ENCODE data around the gene HDAC4.

HDAC4 gene

DNA sequence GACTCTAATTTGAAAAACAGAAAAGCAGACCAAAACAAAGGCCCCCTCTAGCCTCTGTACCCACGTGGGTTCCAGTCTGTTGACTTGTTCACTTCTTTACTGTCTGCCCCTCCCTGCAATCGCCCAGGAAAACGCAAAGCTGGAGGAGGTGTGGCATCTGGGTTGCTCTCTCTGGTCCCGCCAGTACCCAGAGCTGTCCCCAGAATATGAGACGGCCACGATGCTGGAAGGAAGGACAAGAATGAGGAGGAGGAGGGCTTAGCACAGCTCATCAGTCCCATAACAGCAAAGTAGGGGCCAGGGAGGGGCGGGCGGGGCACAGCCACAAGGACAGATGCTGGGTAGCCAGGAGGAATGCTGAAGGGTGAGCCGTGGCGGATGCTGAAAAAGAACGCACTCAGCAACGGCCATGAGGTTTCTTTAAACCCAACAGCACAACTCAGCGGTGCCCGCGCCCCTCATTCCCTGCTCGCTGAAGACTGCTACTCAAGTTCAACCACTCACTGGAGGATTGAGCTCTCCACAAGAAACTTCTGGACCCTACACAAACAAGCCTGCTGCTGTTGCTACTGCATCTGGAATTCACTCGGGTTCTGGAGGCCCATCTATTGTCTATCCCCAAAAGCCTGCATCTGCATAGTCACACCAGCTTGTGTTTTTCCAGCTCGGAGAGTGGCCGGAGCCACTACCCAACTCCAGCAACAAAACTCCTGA lies 187.7 kb downstream of the HDAC4 start:
- DNase-seq: no peak

GRCh38 chr2:239212121-239212928 lies 188.5 kb downstream of the HDAC4 start:
- DNase-seq: peak in 1 of 2 donors; percentile 5

DNA sequence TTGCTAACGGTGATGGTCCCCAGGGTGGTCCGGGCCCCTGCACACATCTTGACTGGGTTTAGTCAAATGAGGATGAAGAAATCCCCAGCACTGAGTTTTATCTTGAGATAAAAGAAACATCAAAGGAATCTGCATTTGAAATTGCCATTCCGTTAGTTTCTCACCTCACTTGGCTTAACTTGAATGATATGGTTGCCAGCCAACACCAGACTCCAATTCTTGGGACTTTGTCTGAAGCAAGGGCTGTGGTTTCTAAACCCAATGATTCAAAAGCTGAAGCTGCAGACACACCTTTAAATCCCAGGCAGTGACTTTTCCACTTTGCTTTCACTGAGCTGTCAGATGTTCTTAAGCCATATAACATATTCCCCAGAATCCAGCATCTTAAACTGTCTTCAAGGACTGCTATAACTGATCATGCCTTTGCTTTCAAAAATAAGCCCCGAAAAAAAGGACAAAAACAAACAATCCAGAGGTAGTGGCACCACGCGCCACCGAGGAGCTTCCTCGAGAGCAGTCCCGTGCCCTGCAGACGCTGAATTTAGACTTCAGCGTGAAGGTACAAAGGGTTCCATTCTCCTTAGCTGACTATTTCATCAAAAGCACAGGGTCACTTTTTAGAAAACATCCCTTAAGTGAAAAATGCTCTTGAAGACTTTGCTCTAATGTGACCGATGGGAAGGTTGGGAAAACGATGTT lies 189.3 kb downstream of the HDAC4 start:
- peak in 1 of 2 donors; percentile 1 for DNase-seq

DNA sequence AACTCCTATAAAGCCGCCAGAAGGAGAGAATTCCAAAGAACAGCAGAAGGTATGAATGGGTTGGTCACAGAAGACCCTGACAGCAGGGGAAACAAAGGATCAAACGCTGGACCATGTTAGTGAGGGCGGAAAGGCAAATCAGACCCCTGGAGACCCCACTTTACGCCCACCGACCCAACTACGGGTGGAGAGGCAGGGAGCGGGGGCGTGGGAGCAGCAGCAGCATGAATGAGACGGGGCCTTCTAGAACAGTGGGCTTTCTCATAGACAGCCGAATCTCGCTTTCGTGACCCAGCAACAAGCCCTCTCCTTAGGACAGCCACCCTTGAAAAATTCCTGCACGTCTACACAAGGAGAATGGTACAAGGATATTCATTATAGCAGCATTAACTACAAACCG lies 191.0 kb downstream of the HDAC4 start:
- DNase-seq: no peak

- DNase-seq: no peak
These were observed 192.2 kb downstream of the HDAC4 start for GRCh38 chr2:239208465-239209180.

DNA sequence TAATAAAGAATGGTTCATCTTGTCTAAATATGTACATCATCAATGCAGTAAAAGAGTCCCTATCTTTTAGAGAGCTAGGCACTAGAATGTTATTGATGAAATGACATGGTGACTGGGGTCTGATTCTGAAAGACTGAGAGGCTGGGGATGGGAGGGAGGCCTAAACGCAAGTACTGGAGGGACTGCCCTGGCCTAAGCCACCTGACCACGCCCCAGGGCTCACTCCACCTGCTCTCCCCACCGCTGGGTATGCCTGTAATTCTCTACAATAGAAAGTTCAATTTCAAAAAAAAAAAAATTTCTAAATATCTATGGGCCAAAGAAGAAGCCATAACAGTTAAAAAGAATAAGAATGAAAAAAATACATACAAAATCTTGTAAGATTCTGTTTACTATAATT lies 194.0 kb downstream of the HDAC4 start:
- no peak for DNase-seq

- DNase-seq: no peak
These were observed 194.8 kb downstream of the HDAC4 start for GRCh38 chr2:239206042-239206441.

GRCh38 chr2:239204876-239205468 lies 195.8 kb downstream of the HDAC4 start:
- DNase-seq: no peak

DNA sequence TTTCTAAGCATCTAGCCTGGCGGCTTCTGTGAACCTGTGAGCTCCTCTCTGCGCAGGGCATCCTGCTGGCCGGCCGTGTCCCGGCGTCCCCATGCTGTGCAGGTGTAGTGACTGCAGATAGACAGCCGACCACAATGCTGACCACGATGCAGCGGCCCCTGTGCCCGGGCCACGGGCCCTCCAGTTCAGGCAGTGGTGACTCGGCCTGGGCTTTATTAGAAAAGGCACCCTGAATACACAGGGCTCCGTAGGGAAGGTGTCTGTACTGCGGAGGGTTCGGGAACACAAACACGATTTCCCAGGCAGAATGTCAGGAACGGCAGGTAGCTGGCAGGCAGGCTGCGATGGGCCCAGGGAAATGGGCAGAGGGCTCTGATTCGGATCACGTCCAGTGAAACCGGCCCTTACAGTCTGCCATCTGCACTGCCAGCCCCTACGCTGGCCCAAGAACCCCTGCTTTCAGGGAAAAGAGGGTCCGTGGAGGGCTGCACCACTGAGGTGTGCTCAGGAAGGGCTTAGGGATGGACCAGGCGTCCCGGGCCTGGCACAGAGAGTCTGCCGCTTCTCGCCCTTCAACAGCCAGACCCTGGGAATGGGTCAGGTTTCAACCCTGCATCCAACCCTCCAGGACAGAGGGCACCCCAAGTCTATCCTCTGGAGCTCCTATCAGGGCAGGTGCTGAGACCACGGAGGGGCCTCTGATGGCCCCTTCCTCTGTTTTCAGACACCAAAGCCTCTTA lies 196.5 kb downstream of the HDAC4 start:
- DNase-seq: peak in 1 of 2 donors; percentile 8

GRCh38 chr2:239203443-239204135 lies 197.2 kb downstream of the HDAC4 start:
- peak in 1 of 2 donors; percentile 7 for DNase-seq

DNA sequence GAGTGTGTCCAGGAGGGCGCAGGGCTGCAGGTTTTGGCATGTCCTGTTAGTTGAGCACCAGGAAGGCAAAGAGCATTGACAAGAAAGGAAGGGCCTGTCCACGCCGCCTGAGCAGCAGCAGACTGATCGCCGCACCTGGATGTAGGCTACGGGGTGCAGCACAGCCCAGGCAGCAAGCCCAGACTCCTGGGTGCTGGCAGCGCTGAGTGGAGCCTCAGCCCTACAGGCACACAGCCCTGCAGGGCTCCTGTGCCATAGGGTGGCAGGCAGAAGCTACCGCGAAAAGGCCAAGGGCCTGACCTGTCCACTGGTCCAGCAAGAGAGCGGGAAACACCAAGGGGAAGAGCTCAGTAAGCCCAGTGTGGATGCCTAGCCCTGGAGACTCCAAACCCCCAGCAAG lies 198.0 kb downstream of the HDAC4 start:
- peak in 1 of 2 donors; percentile 4 for DNase-seq

DNA sequence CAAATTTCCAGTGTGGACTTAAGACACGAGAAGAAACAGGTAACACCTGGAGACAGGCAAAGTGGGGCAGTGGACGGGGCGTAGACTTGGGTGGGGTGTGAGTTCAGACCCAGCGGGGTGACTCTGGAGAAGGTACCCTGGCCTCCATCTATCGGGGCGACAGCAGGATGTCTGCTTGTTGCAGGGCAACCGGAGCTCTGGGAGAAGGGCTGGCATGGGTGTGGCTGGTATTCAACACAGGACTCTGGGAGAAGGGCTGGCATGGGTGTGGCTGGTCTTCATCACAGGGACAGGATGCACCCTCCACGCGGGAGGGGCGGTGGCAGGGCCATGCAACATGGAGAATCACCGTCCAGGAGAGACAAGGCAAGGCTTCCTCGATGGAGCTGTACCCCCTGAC lies 198.5 kb downstream of the HDAC4 start:
- peak in 1 of 2 donors; percentile 9 for DNase-seq

DNA sequence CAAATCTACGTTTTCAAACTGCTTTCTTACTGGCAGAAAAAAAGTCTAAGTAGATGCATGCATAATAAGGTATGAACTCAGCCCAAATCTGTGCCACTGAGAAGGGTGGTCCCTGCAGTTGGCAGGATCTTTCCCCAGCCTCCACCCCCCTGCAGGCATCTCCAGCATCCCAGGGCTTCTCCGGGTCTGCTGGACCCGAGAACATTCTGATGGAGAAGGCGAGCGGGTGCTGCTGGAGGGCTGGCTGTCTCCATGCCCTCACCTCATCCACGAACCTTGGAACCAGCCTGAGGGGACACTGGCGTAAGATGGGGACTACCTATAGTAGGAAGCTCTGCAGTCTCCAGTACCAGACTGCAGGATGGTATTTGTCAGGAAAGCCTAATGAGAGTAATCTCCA lies 198.9 kb downstream of the HDAC4 start:
- DNase-seq: peak in 1 of 2 donors; percentile 1

- DNase-seq: no peak
These were observed 199.3 kb downstream of the HDAC4 start for GRCh38 chr2:239201531-239201876.

GRCh38 chr2:239200646-239201530 lies 199.9 kb downstream of the HDAC4 start:
- peak in 1 of 2 donors; percentile 5 for DNase-seq

DNA sequence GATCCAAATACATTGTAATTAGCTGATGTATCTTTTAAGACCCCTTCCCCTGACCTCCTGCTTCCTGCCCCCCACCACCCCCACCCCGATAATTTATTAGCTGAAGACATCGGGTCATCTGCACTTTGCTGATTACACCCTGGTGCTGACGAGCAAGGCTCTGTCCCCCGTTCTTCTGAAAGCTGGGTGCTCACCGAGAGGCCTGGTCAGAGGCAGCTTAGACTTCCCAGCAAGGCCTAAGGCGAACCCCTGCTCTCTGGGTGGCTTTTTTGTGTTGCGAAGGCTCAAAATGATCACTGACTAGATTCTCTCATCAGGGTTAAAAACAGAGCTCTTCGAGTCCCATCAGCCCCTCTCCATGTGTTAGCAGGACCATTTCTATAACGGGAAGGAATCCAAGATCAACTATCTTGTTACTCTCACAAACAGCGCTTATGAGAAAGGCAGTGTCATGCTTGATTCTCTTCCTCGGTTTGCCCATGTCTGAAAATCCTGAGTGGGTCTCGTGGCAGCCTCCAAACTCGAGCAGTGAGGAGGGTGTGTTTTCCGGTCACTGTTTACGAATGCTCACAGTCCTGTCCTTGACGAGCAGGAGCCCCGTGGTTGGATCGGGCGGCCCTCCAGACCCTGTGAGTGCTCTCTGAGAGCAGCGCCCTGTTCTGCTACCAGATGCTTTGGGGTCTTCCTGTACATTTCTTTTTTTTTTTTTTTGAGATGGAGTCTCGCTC lies 201.6 kb downstream of the HDAC4 start:
- DNase-seq: peak in 1 of 2 donors; percentile 5

DNA sequence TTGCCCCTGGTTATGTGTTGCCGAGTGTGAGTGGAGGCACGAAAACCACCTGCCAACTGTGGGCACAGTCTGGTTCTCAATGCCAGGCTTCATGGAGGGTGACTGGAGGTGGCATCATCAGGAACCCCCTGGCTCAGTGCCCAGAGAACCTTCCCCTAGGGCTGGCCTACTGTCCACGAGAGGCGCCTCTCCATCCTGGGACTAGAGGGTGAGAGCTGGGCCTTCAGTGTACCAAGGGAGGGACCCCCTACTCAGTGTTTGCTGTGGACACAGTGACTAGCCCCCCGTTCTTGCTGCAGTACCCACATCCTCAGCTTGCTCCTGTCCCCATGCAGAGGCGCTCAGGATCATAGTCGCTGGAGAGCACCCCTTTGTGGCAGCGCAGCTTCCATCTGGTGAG lies 202.6 kb downstream of the HDAC4 start:
- no peak for DNase-seq

DNA sequence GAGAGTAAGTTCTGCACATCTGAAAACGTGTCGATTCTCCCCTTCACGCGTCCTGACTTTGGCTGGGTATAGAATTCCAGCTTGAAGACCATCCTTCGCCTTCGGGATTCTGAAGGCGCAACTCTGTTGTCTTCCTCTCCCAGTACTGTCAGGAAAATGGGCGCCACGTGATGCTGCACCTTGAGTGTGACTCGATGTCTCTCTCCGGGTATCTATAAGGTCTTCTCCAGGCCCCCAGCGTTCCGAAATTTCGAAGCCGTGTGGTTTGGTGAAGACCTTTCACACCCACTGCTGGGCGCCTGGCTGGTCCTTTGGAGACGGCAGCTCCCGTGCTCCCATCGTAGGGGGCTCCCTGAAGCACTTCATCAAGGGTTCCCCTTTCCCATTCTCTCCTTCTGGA lies 203.7 kb downstream of the HDAC4 start:
- no peak for DNase-seq

- DNase-seq: no peak
These were observed 204.3 kb downstream of the HDAC4 start for GRCh38 chr2:239196474-239197021.
